Measurements from ENCODE around the gene CLNK.
"Not testable (repeated sequence)": the region's sequence is repeated elsewhere in the genome, so short reads cannot be mapped to it uniquely, and the experiment has no call there.

The CLNK gene

GRCh38 chr4:10629394-10629793 lies 55.2 kb downstream of the CLNK start:
- in situ Hi-C loops (cut with HindIII; ENCODE audit: low pct_ligation_motif_present, low pct_unique_long_range_greater_than_20kb, low sequenced_read_pairs) = no loop called here
- DNase-seq = no peak

DNA sequence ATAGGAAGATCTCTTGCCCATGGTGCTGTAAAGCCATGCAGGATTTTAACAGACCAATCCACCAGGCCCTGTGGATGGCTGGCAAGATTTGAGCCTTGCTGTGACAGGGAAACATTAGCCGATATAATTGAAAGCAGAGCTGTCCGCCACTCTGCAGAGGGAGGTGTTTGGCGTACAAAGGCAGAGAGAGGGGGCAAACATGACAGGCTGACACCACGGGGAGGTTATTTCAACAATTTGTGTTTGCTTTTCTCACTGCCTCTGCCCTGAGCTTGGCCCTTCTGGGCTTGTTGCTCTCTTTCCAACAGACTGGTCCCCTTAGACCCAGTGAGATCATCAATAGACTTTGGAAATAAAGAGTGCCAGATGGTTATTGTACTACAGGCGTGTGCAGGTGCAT lies 59.4 kb downstream of the CLNK start:
- in situ Hi-C loops (cut with HindIII; ENCODE audit: low pct_ligation_motif_present, low pct_unique_long_range_greater_than_20kb, low sequenced_read_pairs) = no loop called here

GRCh38 chr4:10623862-10624261 lies 60.7 kb downstream of the CLNK start:
- DNase-seq = no peak
- in situ Hi-C loops (cut with HindIII; ENCODE audit: low pct_ligation_motif_present, low pct_unique_long_range_greater_than_20kb, low sequenced_read_pairs) = no loop called here

More for the DNA sequence above, 59.4 kb downstream of the CLNK start:
- DNase-seq = no peak

DNA sequence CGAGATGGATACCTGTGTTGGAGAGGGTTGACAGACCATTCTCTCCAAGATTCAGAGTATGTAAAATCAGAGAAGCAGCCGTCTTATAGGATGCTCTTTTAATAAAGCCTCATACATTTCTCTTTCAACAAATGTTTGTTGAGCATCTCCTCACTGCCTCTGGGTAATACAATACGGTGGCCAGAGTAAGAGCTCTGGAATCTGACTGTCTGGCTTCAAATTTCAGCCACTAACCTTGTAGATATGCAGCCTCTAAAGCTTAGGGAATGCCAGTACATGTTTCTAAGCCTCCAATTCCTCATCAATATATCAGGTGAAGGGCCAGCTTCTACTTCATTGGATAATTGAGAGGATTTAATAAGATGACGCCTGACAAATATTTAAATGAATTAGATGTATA lies 61.3 kb downstream of the CLNK start:
- in situ Hi-C loops (cut with HindIII; ENCODE audit: low pct_ligation_motif_present, low pct_unique_long_range_greater_than_20kb, low sequenced_read_pairs) = no loop called here
- no peak for DNase-seq

DNA sequence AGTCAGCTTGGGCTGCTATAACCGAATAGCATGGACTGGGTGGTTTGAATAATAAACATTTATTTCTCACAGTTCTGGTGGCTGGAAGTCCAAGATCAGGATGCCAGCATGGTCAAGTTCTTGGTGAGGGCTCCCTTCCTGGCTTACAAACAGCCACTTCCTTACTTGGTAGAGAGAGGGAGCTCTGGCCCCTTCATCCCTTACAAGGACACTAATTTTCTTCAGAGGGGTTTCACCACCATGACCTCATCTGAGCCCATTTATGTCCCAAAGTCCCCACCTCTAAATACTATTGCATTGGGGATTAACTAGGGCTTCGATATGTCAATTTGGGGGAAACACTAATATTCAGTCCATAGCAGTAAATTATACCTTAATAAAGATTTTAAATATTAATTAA lies 61.8 kb downstream of the CLNK start:
- peak; percentile 10 for DNase-seq
- in situ Hi-C loops (cut with HindIII; ENCODE audit: low pct_ligation_motif_present, low pct_unique_long_range_greater_than_20kb, low sequenced_read_pairs) = no loop called here

DNA sequence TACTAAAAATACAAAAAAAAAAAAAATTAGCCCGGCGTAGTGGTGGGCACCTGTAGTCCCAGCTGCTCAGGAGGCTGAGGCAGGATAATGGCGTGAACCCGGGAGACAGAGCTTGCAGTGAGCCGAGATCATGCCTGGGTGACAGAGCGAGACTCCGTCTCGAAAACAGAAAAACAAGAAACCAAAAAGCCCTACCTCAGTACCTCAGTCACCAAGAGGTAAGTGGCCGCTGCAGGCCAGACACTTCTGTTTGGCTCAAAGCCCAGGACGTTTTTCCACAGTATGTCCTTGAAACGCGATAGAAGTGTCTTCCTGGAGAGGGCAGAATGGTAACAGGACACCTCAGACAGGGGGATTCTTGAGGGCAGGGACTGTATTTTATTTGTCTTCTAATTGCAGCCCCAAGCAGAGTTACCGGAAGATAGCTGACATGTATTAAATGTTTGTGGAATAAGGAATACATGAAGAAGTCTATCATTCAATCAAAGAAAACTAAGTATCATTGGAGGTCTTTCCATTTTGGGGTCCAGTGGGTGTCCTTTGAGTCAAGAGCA lies 63.6 kb downstream of the CLNK start:
- in situ Hi-C loops (cut with HindIII; ENCODE audit: low pct_ligation_motif_present, low pct_unique_long_range_greater_than_20kb, low sequenced_read_pairs) = no loop called here
- DNase-seq = no peak

DNA sequence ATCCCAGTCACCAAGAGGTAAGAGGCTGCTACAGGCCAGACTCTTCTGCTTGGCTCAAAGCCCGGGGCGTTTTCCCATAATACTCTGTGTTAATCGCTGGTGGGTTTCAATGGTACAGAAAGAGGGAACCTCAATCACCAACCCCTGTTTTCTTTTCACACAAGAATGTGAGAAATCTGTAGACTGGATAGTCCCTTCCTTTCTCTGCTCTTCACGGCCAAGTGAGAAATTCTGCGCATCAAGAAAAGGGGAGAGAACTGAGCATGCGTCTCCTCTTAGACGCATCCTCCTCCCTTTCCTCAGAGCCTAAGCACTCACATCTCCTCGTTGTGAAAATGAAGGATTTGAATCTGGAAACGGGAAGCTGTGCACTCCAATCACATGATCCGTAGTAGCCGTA lies 64.7 kb downstream of the CLNK start:
- in situ Hi-C loops (cut with HindIII; ENCODE audit: low pct_ligation_motif_present, low pct_unique_long_range_greater_than_20kb, low sequenced_read_pairs) = no loop called here

DNA sequence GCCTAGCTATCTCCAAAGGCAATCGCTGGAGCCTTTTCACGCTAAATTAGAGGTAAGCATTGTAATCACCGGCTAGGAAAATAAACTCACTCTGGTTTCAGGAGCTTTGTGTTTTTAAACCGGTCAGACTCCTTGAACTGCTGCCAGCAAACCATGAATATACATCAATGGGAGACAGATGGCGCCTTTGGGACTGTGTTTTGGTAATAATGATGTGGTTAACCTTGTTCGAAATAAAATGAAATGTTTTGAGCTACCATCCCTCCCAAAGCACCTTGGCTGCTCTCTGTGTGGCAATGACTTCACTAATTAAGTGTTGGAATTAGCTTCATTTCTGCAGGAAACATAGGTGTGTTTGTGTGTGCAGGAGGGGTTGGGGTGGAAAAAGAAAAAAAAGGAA lies 65.3 kb downstream of the CLNK start:
- in situ Hi-C loops (cut with HindIII; ENCODE audit: low pct_ligation_motif_present, low pct_unique_long_range_greater_than_20kb, low sequenced_read_pairs) = no loop called here

More for the DNA sequence above, 64.7 kb downstream of the CLNK start:
- DNase-seq = no peak

DNA sequence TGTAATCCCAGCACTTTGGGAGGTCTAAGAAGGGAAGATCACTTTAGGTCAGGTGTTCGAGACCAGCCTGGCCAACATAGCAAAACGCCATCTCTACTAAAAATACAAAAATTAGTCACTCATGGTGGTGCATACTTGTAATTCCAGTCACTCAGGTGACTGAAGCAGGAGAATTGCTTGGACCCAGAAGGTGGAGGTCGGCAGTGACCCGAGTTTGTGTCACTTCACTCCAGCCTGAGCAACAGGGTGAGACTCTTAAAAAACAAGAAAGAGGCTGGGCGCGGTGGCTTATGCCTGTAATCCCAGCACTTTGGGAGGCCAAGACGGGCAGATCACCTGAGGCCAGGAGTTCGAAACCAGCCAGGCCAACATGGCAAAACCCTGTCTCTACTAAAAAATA lies 69.6 kb downstream of the CLNK start:
- in situ Hi-C loops (cut with HindIII; ENCODE audit: low pct_ligation_motif_present, low pct_unique_long_range_greater_than_20kb, low sequenced_read_pairs); DNase-seq: not testable (repeated sequence)

More for the DNA sequence above, 65.3 kb downstream of the CLNK start:
- no peak for DNase-seq

DNA sequence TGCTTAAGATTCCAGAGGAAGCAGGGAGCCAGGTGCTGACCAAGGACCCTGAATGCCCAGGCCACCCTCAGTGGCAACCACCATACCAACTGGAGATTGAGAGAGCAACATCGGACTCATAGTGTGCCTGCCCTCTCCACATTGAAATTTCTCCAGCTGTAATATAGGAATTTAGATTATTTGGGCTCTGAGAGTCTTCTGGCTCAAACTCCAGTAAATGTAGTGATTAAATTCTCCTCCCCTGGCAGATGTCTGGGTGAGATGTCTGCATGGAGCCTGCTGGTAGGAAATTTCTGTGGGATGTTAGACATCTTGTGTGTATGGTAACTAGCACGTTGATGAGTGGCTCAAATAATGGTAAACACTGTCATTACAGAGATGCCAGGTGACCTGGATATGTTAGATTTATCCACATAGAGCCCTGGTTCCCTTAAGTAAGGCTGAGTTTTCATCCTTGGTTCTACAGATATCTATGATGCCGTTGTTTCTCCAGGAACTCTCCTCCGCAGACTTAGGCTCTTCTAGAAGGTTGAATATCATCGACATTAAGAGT lies 70.6 kb downstream of the CLNK start:
- in situ Hi-C loops (cut with HindIII; ENCODE audit: low pct_ligation_motif_present, low pct_unique_long_range_greater_than_20kb, low sequenced_read_pairs) = no loop called here

GRCh38 chr4:10612476-10612875 lies 72.1 kb downstream of the CLNK start:
- DNase-seq = no peak
- in situ Hi-C loops (cut with HindIII; ENCODE audit: low pct_ligation_motif_present, low pct_unique_long_range_greater_than_20kb, low sequenced_read_pairs) = no loop called here

More for the DNA sequence above, 70.6 kb downstream of the CLNK start:
- DNase-seq = no peak

- in situ Hi-C loops (cut with HindIII; ENCODE audit: low pct_ligation_motif_present, low pct_unique_long_range_greater_than_20kb, low sequenced_read_pairs) = no loop called here
- DNase-seq = peak; percentile 87
Measured at GRCh38 chr4:10611673-10612072, 72.9 kb downstream of the CLNK start.

- no peak for DNase-seq
- in situ Hi-C loops (cut with HindIII; ENCODE audit: low pct_ligation_motif_present, low pct_unique_long_range_greater_than_20kb, low sequenced_read_pairs) = no loop called here
Measured at GRCh38 chr4:10608501-10609219, 75.9 kb downstream of the CLNK start.

DNA sequence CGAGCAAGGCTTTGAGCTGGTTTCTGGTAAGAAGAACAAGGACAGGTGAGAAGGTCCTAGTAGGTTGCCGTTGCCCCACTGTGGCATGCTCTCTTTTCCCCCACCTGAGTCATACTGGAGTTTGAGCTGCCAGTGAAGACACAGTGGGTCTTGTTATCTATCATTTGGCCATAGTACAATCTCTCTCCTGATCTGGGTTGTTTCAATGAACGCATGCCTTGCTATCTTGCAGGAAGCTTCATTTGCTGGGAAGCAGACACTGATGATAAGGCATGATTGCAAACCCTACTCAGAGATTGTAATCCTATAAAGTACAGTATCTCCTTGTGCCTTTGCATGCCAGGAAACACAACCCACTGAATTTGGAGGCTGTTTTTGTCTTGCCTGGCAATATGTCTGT lies 77.4 kb downstream of the CLNK start:
- in situ Hi-C loops (cut with HindIII; ENCODE audit: low pct_ligation_motif_present, low pct_unique_long_range_greater_than_20kb, low sequenced_read_pairs) = no loop called here

GRCh38 chr4:10606483-10607155 lies 77.9 kb downstream of the CLNK start:
- DNase-seq = no peak
- in situ Hi-C loops (cut with HindIII; ENCODE audit: low pct_ligation_motif_present, low pct_unique_long_range_greater_than_20kb, low sequenced_read_pairs) = no loop called here

More for the DNA sequence above, 77.4 kb downstream of the CLNK start:
- DNase-seq = no peak

DNA sequence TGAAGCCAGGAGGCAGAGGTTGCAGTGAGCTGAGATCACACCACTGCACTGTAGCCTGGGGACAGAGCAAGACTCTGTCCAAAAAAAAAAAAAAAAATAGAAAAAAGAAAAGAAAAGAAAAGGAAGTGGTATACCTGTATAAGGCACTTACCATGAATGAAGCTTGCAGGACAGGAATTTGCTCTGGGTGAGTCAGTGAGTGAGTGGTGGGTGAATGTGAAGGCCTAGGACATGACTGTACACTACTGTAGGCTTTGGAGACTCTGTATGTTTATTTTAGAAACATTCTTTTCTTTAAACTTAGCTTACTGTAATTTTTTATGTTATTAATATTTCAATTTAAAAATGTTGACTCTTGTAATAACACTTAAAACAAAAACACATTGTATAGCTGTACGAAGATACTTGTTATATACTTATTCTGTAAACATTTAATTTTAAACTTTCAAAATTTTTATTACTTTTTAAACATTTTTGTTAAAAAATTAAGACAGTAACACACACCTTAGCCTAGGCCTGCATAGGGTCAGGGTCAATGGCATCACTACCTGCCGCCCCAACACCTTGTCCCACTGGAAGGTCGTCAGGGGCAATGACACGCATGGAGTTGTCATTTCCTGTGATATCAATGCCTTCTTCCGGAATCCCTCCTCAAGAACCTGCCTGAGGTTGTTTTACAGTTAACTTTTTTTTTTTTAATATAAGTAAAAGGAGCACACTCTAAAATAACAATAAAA lies 78.7 kb downstream of the CLNK start:
- in situ Hi-C loops (cut with HindIII; ENCODE audit: low pct_ligation_motif_present, low pct_unique_long_range_greater_than_20kb, low sequenced_read_pairs) = no loop called here
- peak; percentile 54 for DNase-seq

DNA sequence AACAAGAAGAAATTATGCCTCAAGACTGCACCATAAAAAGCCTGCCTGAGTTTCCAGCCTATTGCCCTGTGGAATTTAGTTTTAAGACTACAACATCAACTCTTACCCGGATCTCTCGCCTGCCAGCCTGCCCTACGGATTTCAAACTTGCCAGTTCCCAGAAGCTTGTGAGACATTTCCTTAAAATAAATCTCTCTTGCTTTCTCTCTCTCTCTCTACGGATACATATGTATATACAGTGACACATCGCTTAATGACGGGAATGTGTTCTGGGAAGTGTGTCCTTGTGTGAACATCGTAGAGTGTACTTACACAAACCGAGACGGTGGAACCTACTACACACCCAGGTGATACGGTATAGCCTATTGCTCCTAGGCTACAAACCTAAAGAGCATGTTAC lies 79.5 kb downstream of the CLNK start:
- DNase-seq = no peak
- in situ Hi-C loops (cut with HindIII; ENCODE audit: low pct_ligation_motif_present, low pct_unique_long_range_greater_than_20kb, low sequenced_read_pairs) = no loop called here

- no peak for DNase-seq
- in situ Hi-C loops (cut with HindIII; ENCODE audit: low pct_ligation_motif_present, low pct_unique_long_range_greater_than_20kb, low sequenced_read_pairs) = no loop called here
Measured at GRCh38 chr4:10599574-10599973, 85.0 kb downstream of the CLNK start.

DNA sequence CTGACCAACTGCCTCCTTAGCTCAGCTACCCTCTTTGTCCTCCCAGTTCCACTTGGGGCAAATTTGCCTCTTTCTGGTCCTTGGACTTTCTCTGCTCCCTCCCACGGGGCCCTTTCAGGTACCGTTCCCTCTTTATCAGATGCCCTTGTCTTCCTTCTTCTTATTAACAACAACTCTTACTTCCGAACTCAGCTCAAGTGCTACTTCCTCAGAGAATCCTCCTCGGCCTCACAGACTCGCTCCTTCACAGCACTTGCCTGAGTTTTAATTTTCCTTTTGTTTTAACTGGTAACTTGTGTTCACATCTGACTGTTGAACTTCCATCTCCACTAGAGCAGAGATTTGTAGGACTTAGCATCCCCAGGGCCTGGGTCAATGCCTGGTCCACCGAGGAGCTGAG lies 85.7 kb downstream of the CLNK start:
- DNase-seq = no peak
- in situ Hi-C loops (cut with HindIII; ENCODE audit: low pct_ligation_motif_present, low pct_unique_long_range_greater_than_20kb, low sequenced_read_pairs) = no loop called here
